Neural cell (in vitro differentiated cells): ENCODE measurements around the gene PPP4R2. TPM values are rescaled to one million over a fixed set of nuclear protein-coding genes. Genes with fewer than 3 reads are reported as not detected.

Experiments
- H2AFZ ChIP-seq: fragments of 200-600, 300-800 bp; sonication (generic), shearing (Covaris generic); 2 replicates; pipeline ENCODE4 v1.6.0; 2014; ENCODE audit warnings: low read depth, mild to moderate bottlenecking, antibody characterized with exemption, low read length, moderate library complexity
- H3F3A ChIP-seq: fragments of 200-600 bp; shearing (Covaris generic); 2 replicates; pipeline ENCODE4 v1.6.1; 2016; ENCODE audit warnings: mild to moderate bottlenecking, moderate library complexity, mixed read lengths, antibody characterized with exemption, low read length; ENCODE audit not compliant: insufficient read depth, poor library complexity, severe bottlenecking
- H3K27ac ChIP-seq: fragments of 200-600, 300-800 bp; sonication (generic), shearing (Covaris generic); 2 replicates; pipeline ENCODE4 v1.5.1; 2014; ENCODE audit warnings: mild to moderate bottlenecking, low read length, moderate library complexity
- H3K27me3 ChIP-seq: fragments of 300-800, 200-600 bp; sonication (generic), shearing (Covaris generic); 2 replicates; pipeline ENCODE4 v1.6.0; 2014; ENCODE audit warnings: mild to moderate bottlenecking, low read depth, low read length, moderate library complexity; ENCODE audit not compliant: insufficient read depth
- H3K36me3 ChIP-seq: fragments of 300-800, 200-600 bp; sonication (generic), shearing (Covaris generic); 2 replicates; pipeline ENCODE4 v1.5.1; 2014; ENCODE audit warnings: mild to moderate bottlenecking, antibody characterized with exemption, low read length, moderate library complexity; ENCODE audit not compliant: insufficient read depth
- H3K4me2 ChIP-seq: fragments of 300-800, 200-600 bp; sonication (generic), shearing (Covaris generic); 2 replicates; pipeline ENCODE4 v1.6.0; 2014; ENCODE audit warnings: mild to moderate bottlenecking, low read length
- H3K4me3 ChIP-seq: fragments of 300-800, 200-600 bp; sonication (generic), shearing (Covaris generic); 2 replicates; pipeline ENCODE4 v1.5.1; 2014; ENCODE audit warnings: mild to moderate bottlenecking, low read length, moderate library complexity
- H3K79me2 ChIP-seq: fragments of 200-600 bp; shearing (Covaris generic); replicated peaks from 2 replicates; pipeline ENCODE4 v1.6.0; 2014; ENCODE audit warnings: mild to moderate bottlenecking, low read length, moderate library complexity; ENCODE audit not compliant: insufficient read depth
- H3K9ac ChIP-seq: fragments of 300-800, 200-600 bp; sonication (generic), shearing (Covaris generic); 2 replicates; pipeline ENCODE4 v1.6.1; 2016; ENCODE audit warnings: mild to moderate bottlenecking, low read length, mixed read lengths
- H3K9me2 ChIP-seq: fragments of 200-600 bp; shearing (Covaris generic); 2 replicates; pipeline ENCODE4 v1.6.1; 2016; ENCODE audit warnings: mild to moderate bottlenecking, low read length, mixed read lengths; ENCODE audit not compliant: insufficient read depth
- H3K9me3 ChIP-seq: fragments of 200-600, 300-800 bp; sonication (generic), shearing (Covaris generic); 2 replicates; pipeline ENCODE4 v1.6.1; 2016; ENCODE audit warnings: mild to moderate bottlenecking, mixed run types, low read length, moderate library complexity, mixed read lengths
- H4K20me1 ChIP-seq: fragments of 200-600 bp; shearing (Covaris generic); 2 replicates; pipeline ENCODE4 v1.6.1; 2016; ENCODE audit warnings: mild to moderate bottlenecking, mixed run types; ENCODE audit not compliant: insufficient read depth
- EP300 ChIP-seq: fragments of 450-650 bp; conservative IDR thresholded peaks from 2 replicates; pipeline ENCODE4 v1.6.1; 2014; ENCODE audit warnings: antibody characterized with exemption, mild to moderate bottlenecking, moderate library complexity; ENCODE audit not compliant: poor library complexity, severe bottlenecking
- MXI1 ChIP-seq: fragments of 450-650 bp; conservative IDR thresholded peaks from 2 replicates; pipeline ENCODE4 v1.6.1; 2014; ENCODE audit warnings: antibody characterized with exemption, mild to moderate bottlenecking; ENCODE audit not compliant: poor library complexity, severe bottlenecking
- POLR2AphosphoS5 ChIP-seq: IDR thresholded peaks from 2 replicates; pipeline ENCODE4 v1.6.1; 2012
- RAD21 ChIP-seq: fragments of 450-650 bp; conservative IDR thresholded peaks from 2 replicates; pipeline ENCODE4 v1.6.1; 2014; ENCODE audit warnings: antibody characterized with exemption, mild to moderate bottlenecking, moderate library complexity
- TAF1 ChIP-seq: IDR thresholded peaks from 2 replicates; pipeline ENCODE4 v1.6.1; 2012; ENCODE audit warnings: low read depth
- polyA plus RNA-seq: library from polyadenylated mRNA; depleted of rRNA; stranded (reverse); fragments of >200 nt; gene quantifications from 2 replicates; pipeline ENCODE4 v1.2.3, GENCODE V29; 2014
- TF ChIP-seq, protein P1 (sequence below): fragments of 450-650 bp; IDR thresholded peaks from 2 replicates; pipeline ENCODE4 v1.5.1; 2014; ENCODE audit warnings: antibody characterized with exemption, mild to moderate bottlenecking, moderate library complexity; ENCODE audit not compliant: poor library complexity, severe bottlenecking
- TF ChIP-seq, protein P2 (sequence below): IDR thresholded peaks from 2 replicates; pipeline ENCODE4 v1.6.1; 2012; ENCODE audit warnings: borderline replicate concordance

Gene PPP4R2
- polyA plus RNA-seq, 1 donor from 2014 or later = 65.5 TPM

DNA sequence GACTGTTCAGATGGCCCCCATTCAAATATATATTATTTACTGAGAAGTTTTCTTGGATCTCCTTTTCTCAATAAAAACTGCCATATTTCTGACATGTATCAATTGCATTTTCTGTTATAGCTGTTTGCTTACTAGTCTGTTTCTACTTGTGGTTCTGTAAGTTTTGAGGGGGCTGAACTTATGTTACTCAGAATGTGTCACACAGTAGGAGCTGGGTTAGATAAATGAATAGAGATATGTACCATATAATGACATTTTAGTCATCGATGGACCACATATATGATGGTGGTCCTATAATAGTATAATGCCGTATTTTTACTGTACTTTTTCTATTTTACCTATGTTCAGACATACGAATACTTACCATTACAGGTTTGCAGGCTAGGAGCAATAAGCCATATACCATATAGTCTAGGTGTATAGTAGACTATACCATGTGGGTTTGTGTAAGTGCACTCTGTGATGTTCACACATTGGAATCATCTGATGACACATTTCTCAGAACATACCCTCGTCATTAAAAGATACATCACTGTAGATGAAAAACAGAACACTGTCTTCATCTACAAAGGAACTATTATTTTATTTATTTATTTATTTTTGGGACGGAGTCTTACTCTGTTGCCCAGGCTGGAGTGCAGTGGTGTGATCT, 22.3 kb downstream of the PPP4R2 start:
- TF ChIP-seq, protein P1, sequence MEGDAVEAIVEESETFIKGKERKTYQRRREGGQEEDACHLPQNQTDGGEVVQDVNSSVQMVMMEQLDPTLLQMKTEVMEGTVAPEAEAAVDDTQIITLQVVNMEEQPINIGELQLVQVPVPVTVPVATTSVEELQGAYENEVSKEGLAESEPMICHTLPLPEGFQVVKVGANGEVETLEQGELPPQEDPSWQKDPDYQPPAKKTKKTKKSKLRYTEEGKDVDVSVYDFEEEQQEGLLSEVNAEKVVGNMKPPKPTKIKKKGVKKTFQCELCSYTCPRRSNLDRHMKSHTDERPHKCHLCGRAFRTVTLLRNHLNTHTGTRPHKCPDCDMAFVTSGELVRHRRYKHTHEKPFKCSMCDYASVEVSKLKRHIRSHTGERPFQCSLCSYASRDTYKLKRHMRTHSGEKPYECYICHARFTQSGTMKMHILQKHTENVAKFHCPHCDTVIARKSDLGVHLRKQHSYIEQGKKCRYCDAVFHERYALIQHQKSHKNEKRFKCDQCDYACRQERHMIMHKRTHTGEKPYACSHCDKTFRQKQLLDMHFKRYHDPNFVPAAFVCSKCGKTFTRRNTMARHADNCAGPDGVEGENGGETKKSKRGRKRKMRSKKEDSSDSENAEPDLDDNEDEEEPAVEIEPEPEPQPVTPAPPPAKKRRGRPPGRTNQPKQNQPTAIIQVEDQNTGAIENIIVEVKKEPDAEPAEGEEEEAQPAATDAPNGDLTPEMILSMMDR = no peak
- no peak for TF ChIP-seq EP300
- H3K9me3 ChIP-seq = no peaks in the 10 kb centered on the region
- no peaks in the 10 kb centered on the region for H4K20me1 ChIP-seq
- H3K27ac ChIP-seq = no peak overlapping the region
- no peak overlapping the region for H3K9ac ChIP-seq
- H2AFZ ChIP-seq = no peak overlapping the region
- H3K9me2 ChIP-seq = no peaks in the 10 kb centered on the region
- H3K4me2 ChIP-seq = no peak overlapping the region
- no peak overlapping the region for H3K4me3 ChIP-seq
- H3F3A ChIP-seq = no peaks in the 10 kb centered on the region
- no peaks in the 10 kb centered on the region for H3K36me3 ChIP-seq
- no peaks in the 10 kb centered on the region for H3K27me3 ChIP-seq
- peaks cover 96% of the 10 kb centered on the region for H3K79me2 ChIP-seq

DNA sequence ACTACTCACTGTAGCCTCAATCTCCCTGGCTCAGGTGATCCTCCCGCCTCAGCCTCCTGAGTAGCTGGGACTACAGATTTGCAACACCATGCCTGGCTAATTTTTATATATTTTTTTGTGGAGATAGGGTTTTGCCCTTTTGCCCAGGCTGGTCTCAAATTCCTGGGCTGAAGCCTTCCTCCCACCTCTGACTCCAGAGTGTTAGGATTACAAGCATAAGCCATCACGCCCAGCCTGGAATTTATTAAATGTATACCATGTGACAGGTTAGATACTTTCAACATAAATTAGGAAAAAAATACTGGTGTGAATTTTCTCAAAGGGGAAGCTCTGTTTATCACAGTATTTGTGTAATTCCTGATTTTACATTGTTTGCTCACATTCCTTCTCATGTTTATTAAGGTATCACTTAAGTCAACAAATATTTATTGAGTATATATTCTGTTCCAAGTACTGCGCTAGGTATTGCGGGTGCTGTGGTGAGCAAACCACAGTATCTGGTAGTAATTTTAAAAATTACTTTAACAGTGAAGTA, 24.8 kb downstream of the PPP4R2 start:
- H4K20me1 ChIP-seq = no peaks in the 10 kb centered on the region
- H3K36me3 ChIP-seq = no peaks in the 10 kb centered on the region

More for the DNA sequence above, 24.8 kb downstream of the PPP4R2 start:
- no peak overlapping the region for H3K27ac ChIP-seq
- H3F3A ChIP-seq = no peaks in the 10 kb centered on the region
- H3K4me3 ChIP-seq = no peak overlapping the region
- peaks cover 100% of the 10 kb centered on the region for H3K79me2 ChIP-seq
- TF ChIP-seq, protein P1 = no peak
- TF ChIP-seq TAF1 = no peak
- no peak for TF ChIP-seq MXI1
- TF ChIP-seq, protein P2, sequence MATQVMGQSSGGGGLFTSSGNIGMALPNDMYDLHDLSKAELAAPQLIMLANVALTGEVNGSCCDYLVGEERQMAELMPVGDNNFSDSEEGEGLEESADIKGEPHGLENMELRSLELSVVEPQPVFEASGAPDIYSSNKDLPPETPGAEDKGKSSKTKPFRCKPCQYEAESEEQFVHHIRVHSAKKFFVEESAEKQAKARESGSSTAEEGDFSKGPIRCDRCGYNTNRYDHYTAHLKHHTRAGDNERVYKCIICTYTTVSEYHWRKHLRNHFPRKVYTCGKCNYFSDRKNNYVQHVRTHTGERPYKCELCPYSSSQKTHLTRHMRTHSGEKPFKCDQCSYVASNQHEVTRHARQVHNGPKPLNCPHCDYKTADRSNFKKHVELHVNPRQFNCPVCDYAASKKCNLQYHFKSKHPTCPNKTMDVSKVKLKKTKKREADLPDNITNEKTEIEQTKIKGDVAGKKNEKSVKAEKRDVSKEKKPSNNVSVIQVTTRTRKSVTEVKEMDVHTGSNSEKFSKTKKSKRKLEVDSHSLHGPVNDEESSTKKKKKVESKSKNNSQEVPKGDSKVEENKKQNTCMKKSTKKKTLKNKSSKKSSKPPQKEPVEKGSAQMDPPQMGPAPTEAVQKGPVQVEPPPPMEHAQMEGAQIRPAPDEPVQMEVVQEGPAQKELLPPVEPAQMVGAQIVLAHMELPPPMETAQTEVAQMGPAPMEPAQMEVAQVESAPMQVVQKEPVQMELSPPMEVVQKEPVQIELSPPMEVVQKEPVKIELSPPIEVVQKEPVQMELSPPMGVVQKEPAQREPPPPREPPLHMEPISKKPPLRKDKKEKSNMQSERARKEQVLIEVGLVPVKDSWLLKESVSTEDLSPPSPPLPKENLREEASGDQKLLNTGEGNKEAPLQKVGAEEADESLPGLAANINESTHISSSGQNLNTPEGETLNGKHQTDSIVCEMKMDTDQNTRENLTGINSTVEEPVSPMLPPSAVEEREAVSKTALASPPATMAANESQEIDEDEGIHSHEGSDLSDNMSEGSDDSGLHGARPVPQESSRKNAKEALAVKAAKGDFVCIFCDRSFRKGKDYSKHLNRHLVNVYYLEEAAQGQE = no peak
- no peak for TF ChIP-seq EP300
- TF ChIP-seq RAD21 = no peak
- no peak for TF ChIP-seq POLR2AphosphoS5
- H3K9me3 ChIP-seq = no peaks in the 10 kb centered on the region
- H2AFZ ChIP-seq = no peak overlapping the region
- H3K9me2 ChIP-seq = no peaks in the 10 kb centered on the region
- no peak overlapping the region for H3K4me2 ChIP-seq
- H3K27me3 ChIP-seq = no peaks in the 10 kb centered on the region
- H3K9ac ChIP-seq = no peak overlapping the region
